GM12872 (cell line): ENCODE measurements around the gene PCSK6.

ENCODE experiments used
- TF ChIP-seq, protein P1 (sequence below): IDR thresholded peaks from 3 replicates; pipeline ENCODE4 v1.5.1; 2011; ENCODE audit warnings: low read depth, mild to moderate bottlenecking, low read length, moderate library complexity; ENCODE audit not compliant: insufficient read depth

PCSK6 gene

DNA sequence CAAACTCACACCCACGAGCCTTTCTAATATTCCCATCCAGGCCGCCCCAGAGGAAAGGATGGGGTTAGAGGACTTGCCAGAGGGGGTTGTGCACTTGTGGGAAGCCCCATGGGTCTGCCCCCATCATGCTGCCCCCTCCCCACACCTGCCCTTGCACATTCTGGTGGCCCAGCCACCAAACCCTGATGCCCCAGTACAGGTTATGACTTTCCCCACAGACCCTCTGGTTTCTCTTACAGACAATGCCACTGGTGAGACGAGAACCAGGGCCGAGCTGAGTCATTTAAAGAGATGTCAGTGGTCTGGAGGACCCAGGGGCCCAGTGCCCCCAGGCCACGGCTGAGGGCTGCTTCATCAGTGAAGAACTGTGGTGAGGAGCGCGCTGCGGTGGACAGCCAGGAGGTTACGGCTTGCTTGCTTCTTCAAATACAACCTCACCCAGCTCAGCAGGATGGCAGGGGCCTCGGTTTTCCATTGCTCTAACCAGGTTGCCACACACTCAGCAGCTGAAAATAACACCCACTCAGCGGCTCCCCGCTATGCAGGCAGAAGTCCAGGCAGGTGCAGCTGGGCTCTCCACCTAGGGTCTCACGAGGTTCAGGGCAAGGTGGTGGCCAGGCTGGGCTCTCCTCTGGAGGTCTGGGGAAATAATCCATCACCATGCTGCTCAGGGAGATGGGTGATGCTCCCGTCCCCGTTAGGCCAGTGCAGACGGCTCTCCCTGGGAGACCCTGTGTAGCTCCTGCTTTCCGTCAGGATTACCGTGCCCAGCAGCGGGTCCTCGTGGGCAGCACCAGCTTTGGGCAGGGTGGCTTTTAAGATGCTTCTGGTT, 180.7 kb downstream of the PCSK6 start:
- TF ChIP-seq, protein P1, sequence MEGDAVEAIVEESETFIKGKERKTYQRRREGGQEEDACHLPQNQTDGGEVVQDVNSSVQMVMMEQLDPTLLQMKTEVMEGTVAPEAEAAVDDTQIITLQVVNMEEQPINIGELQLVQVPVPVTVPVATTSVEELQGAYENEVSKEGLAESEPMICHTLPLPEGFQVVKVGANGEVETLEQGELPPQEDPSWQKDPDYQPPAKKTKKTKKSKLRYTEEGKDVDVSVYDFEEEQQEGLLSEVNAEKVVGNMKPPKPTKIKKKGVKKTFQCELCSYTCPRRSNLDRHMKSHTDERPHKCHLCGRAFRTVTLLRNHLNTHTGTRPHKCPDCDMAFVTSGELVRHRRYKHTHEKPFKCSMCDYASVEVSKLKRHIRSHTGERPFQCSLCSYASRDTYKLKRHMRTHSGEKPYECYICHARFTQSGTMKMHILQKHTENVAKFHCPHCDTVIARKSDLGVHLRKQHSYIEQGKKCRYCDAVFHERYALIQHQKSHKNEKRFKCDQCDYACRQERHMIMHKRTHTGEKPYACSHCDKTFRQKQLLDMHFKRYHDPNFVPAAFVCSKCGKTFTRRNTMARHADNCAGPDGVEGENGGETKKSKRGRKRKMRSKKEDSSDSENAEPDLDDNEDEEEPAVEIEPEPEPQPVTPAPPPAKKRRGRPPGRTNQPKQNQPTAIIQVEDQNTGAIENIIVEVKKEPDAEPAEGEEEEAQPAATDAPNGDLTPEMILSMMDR = no peak

- TF ChIP-seq, protein P1 = no peak
These were observed 181.5 kb downstream of the PCSK6 start for GRCh38 chr15:101307897-101308603.

- TF ChIP-seq, protein P1 = no peak
These were observed 182.2 kb downstream of the PCSK6 start for GRCh38 chr15:101307048-101307896.

DNA sequence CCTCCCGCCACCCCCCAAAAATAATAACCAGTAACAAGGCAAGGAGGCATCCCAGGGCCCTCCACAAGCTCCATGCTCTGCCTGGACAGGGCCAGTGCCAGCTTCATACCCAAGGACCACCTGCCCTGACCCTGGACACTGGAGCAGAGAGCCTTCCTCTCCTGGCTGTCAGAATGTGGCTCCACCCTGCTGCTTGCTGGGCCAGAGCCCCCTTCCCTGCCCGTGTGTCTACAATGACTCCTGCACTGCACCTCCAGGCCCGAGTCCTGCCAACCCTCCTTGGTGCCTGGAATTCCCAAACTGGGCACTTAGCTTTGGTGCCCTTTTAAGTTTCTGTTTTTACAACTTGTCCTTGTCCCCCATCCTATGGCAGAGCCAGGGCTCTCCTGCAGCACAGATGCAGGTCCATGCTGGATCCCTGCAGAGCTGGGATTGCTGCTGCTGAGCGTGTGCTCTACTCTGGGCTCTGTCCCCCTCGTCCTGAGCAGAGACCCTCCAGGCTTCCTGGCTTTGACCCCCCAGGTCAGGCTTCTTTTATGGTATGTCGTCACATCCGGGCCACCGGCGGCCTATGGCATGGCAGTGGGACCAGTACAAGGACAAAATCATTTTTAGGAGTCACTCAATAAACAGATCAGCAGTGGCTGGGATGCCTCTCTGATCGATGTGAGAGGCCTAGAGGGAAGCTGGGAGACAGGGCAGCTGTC, 183.0 kb downstream of the PCSK6 start:
- TF ChIP-seq, protein P1 = no peak

DNA sequence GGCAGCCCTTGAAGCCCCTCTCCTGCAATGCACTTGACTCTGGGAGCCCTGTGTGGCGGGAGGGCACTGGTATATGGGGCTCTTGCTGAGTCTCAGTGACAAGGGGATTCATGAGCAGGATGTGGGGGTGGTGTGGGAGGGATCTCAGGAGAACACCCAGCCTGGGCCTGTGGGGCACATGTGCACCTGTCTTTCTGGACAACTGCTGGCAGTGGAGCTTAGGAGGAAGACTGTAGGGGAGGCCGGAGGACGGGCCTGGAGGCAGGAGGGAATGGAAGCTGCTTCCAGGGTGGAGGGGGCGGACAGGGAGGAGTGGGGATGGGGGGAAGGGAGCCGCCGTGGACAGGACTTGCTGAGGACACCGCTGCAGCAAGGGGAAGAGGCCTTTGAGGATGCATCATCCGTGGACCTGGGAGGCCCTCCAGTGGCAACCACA, 183.7 kb downstream of the PCSK6 start:
- TF ChIP-seq, protein P1 = no peak

DNA sequence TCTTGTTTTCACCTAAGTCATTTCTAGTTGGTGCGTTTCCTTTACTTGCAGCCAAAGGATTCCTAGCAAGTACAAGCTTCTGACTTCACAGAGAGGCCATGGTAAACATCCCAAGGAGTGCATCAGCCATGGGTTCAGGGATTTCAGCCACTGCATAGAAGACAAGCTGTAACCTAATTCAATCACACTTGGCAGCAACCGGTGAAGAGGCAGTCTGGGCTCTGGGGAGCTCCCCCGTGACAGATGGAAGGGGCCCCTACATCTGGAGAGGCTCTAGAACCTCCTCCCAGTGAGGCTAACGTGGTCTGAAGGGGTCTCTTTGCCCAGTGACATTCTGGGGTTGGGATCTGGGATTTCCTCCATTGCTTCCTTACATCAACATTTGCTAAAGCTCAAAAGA, 186.1 kb downstream of the PCSK6 start:
- TF ChIP-seq, protein P1 = no peak
